HG02943 (cell line): ENCODE results near the gene ASF1B.

ENCODE experiments used
- ATAC-seq: cut with Tn5 transposase; IDR thresholded peaks from one replicate; pipeline ENCODE4 v1.9.1; 2021; ENCODE audit warnings: mild to moderate bottlenecking, low read depth, moderate library complexity; ENCODE audit not compliant: unreplicated experiment

The ASF1B gene

DNA sequence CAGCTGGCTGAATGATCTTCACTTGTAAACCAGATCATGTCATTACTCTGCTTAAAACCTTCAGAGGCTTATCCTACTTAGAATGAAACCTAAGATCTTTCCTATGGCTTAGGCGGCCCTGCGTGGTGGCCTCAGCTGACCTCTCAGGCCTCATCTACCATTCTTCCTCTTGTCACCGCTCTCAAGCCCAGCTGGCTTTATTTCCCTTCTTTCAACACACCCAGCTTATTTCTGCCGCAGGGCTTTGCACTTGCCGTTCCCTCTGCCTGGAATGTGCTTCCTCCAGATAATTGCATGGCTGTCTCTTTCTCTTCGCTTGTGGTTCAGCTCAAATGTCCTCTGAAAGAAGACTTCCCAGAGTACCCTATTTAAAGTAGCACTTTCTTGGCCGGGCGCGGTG is 3.6 kb upstream of the ASF1B start:
- ATAC-seq: no peak

DNA sequence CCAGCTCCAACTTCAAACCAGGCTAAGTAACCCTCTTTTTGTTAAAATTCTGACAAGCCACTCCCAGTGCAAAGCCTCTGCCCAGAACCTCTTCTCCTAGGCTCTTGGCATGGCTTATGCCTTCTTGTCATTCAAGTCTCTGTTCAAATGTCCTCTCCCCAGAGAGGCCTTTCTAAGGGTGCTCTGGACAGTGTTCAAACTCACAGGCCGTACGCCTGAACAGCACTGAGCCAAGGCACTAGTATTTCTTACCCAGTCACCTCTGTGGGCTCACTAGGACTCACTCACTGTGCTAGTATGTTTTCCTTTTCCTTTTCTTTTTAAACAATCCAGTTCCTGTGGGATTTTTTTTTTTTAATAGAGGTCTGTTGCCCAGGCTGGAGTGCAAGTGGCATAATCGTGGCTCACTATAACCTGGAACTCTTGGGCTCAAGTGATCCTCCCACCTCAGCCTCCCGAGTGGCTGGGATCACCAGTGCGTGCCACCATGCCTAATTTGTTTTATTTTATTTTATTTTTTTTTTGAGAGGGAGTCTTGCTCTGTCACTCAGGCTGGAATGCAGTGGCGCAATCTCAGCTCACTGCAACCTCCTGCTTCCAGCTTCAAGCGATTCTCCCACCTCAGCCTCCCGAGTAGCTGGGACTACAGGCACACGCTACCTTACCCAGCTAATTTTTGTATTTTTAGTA is 2.3 kb upstream of the ASF1B start:
- ATAC-seq: no peak

- no peak for ATAC-seq
Measured at GRCh38 chr19:14135985-14136508, 342 bp downstream of the ASF1B start.

DNA sequence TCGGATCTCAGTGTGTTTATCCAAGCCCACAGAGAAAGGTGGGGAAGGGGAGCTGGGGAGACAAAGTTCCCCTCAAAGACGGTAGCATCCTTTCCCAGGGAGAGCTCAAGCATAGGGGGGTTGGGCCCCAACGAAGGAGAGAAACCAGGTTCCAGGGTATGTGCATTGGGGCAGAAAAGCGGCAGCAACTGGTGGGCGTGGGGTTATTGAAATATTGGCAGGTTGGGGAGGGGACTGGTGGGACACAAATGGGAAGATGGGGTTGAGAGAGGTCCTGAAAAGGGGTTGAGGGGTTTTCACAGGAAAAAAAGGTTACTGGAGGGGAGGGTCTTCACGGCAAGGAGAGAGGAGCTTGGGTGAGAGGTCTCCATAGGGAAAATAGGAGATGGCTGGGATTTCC is 1.0 kb downstream of the ASF1B start:
- ATAC-seq: no peak

DNA sequence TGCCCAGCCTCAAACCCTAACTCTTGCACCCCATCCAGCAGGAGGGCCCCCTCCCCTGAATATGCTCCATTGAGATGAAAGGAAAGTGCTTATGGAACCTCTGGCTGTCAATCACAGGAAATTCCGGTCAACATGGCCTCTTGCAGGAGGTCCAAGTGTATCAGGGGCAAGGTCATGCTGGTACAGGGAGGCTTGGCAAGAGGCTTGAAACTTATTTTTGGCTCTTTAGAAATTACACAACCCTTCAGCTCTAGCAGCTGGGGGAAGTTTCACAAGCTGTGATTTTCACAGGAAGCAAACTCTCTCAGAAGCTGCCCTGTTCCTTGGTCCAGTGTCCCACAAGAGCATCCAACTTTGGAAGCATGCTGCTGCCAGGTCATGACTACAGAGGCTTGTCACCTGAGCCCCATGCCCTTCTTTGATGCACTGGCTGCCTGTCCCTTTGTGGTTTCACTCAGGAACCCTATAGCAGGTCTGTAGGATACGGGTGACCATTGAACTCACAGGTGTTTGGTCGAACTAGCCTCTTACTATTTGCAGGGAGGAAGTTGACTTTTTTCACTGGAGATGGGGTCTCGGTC is 8.4 kb downstream of the ASF1B start:
- ATAC-seq: no peak

DNA sequence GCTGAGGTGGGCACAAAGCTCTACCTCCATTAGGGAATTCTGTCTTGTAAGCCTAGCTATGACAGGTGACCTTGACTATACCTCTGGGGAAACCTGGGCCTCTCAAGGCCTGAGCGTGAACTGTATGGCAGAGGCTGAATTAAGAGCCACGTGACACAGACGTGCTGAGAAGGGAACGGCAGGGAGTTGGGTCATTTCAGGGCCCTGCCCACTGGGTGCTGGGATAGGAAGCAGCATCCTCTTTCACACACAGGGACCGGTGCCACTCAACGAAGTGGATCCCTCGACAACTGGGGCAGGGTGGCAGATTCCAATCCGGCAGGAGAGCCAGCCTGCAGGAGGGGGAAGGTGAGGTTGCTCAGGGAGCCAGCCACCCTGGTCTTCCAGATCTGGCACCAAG is 9.2 kb downstream of the ASF1B start:
- no peak for ATAC-seq

DNA sequence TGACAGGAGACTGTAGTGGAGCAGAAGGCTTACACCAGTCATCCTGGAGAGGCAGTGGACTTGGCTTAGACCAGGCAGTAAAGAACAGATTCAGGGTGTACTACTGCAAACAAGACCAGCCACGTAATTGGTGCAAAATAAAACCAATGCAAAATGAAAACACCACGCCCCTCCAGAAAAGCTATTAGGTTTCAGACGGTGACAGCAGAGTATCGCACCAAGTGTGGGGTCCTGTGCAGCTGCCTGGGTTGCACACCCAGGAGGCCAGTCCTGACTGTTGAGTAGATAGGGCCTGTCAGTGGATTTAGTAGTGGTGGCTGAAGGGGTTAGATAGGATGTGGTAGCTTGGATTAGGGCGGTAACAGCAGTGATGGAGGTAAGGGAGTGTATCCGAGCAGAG is 13.5 kb downstream of the ASF1B start:
- no peak for ATAC-seq

- ATAC-seq: no peak
Measured at GRCh38 chr19:14120497-14120780, 15.9 kb downstream of the ASF1B start.

DNA sequence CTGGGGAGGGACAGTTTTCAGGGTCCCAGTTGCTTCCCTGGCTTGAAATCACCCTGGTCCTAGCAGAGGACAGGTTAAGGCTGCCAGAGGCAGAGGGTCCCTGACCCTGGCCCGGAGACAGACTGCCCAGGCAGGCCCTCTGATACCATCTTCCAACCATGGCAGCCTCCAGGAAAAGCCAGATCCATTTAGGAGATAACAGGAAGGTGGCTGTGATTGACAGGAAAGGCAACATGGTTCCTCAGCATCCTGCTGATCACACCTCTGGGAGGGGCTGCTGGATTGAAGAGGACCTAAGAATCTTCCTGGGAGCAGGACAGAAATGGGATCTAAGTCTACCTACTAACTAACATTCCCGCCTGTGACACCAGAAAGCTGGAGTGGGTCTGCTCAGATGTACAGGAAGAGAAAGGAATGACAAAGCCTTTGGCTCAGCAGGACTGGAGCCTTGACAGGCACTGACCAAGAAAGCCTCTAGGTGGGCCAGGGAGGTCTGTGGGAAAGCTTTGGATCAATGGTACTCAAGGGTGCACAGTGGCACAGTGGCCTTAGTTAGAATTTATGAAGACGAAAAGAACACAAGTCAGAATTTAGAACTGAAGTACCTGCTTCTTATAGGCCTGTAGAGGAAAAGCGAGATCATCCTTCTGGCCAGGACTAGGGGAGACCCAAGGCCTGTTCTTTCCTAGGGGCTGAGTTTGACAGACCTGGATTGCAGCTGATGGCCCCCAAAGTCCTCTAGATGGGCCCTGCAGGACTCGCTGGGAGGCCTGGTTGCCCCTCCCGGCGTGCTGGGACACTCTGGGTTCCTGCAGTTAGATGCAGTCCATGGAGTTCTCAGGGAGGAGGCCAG is 16.5 kb downstream of the ASF1B start:
- no peak for ATAC-seq

- ATAC-seq: no peak
Measured at GRCh38 chr19:14119146-14119545, 17.2 kb downstream of the ASF1B start.

DNA sequence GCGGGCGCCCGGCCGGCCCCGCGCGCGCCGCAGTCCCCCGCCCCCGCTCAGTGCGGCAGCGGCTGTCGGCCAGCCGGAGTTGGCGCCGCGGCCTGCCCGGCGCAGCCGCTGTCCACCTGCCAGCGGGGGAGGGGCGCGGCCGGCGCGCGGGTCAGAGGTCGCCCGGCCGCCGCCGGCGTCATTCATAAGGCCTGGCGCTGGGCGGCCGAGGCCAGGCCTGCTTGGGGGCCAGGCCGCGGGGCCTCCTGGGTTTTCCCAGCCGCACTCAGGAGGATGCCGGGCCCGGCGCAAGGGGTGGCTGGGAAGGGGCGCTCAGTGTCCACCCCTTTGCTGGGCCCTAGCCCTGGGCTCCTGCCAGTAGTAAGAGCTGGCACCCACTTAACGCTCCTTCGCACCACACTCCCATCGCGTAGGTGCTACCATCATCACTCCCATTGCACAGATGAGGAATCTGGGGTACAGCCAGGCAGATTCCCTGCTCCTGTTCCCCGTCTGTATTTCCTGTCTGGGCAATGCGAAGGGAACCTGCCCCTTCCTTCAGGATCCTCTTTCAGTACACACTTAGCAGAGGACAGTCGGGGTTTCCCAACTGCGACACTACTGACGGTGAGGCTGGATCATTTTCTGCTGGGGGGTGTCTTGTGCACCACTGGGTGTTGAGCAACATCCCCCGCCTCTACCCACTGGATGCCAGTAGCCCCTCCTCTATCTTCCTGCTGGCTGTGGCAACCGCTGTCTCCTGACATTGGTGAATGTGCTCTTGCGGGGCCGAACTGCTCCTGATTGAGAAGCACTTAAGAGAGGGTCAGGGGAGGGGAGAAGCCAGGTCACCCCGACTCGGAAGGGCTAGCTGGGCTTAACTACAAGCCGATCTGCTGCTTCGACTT is 18.0 kb downstream of the ASF1B start:
- ATAC-seq: peak; percentile 24

DNA sequence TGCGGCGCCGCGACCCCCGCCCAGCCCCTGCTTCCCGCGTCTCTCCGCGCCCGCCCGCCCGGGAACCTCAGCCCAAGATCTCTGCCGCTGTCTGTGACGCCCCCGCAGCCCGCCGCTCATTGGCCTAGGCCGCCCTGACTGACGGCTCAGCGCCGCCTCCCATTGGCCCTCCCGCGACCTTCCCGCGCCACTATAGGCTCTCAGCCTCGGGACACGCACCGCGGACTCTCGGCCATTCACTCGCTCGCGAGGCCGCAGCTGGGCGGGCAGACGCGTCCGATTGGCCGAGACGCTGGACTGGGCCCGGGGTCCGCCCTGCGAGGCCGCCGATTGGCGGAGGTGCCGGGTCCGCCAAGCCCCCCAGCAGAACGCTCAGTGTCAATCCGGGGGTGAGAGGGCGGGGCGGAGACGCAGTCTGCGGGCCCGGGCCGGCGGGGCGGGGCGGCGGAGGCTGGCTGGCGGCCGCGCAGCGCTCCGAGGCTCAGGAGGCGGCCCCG is 18.7 kb downstream of the ASF1B start, which contains the start of gene PRKACA:
Gene PRKACA, minus strand, starts transcription at position 95 of the 497 bp plus-strand sequence. CDS start 215 bp downstream, outside the sequence.
- peak; percentile 84 for ATAC-seq

DNA sequence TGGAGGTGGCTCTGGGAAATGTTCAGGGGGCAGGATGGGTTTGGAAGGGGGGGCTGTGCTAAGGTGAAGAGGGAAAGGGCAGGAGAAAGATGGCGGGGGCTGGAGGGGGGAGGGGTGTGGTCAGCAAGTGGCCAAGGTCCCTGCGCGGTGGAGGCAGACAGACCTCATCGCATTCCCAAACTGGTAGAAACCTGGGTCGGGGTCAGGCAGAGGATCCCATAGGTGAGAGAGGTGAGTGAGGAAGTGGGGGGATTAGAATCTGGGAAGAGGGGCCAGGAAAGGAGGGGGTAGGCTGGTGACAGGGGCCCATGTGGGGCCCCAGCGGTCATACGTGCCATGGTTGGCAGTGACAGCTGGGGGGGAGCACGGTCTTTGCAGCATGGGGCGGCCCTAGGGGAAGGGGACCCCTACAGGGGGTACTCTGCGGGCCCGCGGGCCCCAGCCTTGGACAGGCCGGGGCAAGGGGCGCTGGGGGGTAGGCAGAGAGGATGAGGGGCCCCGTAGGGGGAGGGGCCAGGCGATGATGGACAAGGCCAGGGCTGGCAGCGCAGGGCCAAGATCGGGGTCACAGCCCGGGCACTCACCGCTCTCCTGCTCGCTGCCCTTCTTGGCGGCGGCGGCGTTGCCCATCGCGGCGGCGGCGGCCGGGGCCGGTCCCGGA is 19.3 kb downstream of the ASF1B start:
- ATAC-seq: peak; percentile 3

GRCh38 chr19:14116525-14116917 is 19.9 kb downstream of the ASF1B start:
- no peak for ATAC-seq

DNA sequence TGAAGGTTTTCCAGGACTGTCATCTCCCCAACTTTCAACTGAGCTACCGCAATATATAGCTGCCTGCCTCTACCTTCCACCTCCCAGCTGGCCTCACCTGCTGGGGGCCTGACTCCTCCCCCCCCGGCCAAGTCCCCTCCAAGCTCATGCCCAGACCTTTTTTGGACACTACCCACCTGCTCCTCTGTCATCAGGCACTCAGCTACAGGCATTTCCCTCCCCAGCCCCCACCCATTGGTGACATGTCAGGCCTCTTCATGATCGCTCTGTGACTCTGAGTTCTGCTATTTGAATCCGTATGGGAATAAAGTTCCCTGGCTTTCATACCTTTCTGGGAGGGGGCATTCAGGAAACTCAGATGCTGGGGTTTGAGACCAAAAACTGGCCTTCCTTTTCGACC is 20.6 kb downstream of the ASF1B start:
- ATAC-seq: no peak

DNA sequence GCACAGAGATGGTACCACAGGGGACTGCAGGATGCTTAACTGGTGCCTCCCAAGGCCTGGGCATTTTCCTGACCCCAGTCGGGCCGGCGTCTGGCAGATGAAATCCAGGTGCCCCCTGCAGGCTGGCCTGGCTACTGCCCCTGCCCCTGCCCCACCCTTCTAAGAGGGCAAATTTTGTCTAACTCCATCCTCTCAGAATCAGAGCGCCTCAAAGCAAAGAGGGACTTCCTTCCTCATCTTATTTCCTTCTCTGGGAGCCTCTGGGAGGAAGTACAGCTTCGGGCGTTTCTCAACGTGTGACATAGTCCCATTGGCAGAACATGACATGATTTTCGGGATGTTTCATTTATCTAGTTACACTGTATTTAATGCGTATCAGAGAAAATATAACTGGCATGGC is 21.5 kb downstream of the ASF1B start:
- no peak for ATAC-seq

DNA sequence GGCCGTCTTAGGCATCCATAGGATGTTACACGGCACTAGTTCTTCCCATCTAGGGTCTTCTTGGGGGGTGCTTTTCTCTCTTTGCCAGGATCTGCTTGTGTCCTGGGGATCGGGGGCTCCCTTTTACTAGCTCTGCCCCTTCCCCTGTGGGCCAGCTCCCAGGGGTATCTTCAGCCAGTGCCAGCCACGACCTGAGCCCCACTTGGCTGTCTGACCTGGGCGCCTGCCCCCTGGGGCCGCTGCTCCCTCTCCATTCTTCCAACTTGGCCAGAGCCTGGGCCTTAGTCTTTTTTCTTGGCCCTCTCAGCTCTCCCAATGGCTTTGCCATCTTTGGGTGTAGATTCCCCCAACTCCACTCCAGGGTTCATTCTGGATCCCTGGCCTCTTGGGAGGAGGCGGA is 21.9 kb downstream of the ASF1B start:
- ATAC-seq: no peak

GRCh38 chr19:14113762-14114414 is 22.5 kb downstream of the ASF1B start:
- ATAC-seq: no peak

GRCh38 chr19:14112809-14113385 is 23.5 kb downstream of the ASF1B start:
- no peak for ATAC-seq
